HL-60 (cell line): ENCODE results near the gene KRI1.

ENCODE experiments used
- DNase-seq, 2 experiments: peaks; one replicate each; pipeline ENCODE4 v3.0.0-alpha.2; 2010 to 2020; ENCODE audit warnings: low read depth in 1 of 2, low spot score in 1 of 2
- H3K27ac ChIP-seq: fragments of 250-450 bp; sonication (Bioruptor Pico); replicated peaks from 2 replicates; pipeline ENCODE4 v1.5.1; 2020; ENCODE audit warnings: mild to moderate bottlenecking, moderate library complexity
- H3K27me3 ChIP-seq: fragments of 250-450 bp; sonication (Bioruptor Pico); 2 replicates; pipeline ENCODE4 v1.5.1; 2021; ENCODE audit warnings: mild to moderate bottlenecking, moderate library complexity; ENCODE audit not compliant: insufficient read depth, poor library complexity, severe bottlenecking
- H3K4me3 ChIP-seq: replicated peaks from 2 replicates; pipeline ENCODE4 v1.5.1; 2011; ENCODE audit warnings: mild to moderate bottlenecking, control low read depth, low read length; ENCODE audit not compliant: insufficient read depth
- CTCF ChIP-seq: IDR thresholded peaks from one replicate; pipeline ENCODE4 v1.5.1; 2011; ENCODE audit warnings: low read length, control low read depth, inconsistent platforms; ENCODE audit not compliant: insufficient read depth
- GABPA ChIP-seq: IDR thresholded peaks from 2 replicates; pipeline ENCODE4 v1.6.1; 2012; ENCODE audit warnings: low read depth
- POLR2AphosphoS5 ChIP-seq: IDR thresholded peaks from 2 replicates; pipeline ENCODE4 v1.6.1; 2012; ENCODE audit warnings: low read depth
- REST ChIP-seq: IDR thresholded peaks from 2 replicates; pipeline ENCODE4 v1.6.1; 2012; ENCODE audit warnings: low read depth; ENCODE audit not compliant: insufficient replicate concordance
- SPI1 ChIP-seq: IDR thresholded peaks from 2 replicates; pipeline ENCODE4 v1.6.1; 2012; ENCODE audit warnings: low read depth, mild to moderate bottlenecking, borderline replicate concordance

KRI1 gene

GRCh38 chr19:10514211-10515145 lies 51.3 kb downstream of the KRI1 start:
- H3K4me3 ChIP-seq, result no peak overlapping the region
- peaks cover 60% of the 10 kb centered on the region for H3K27me3 ChIP-seq
- TF ChIP-seq REST, result no peak
- no peak for TF ChIP-seq POLR2AphosphoS5
- no peak overlapping the region for H3K27ac ChIP-seq
- DNase-seq, result no peak

GRCh38 chr19:10513223-10513622 lies 52.6 kb downstream of the KRI1 start:
- Histone ChIP-seq H3K4me3 (no peak overlapping the region), H3K27me3 (peaks cover 48% of the 10 kb centered on the region), H3K27ac (no peak overlapping the region)
- TF ChIP-seq CTCF, result no peak
- TF ChIP-seq GABPA, result no peak
- no peak for TF ChIP-seq POLR2AphosphoS5
- no peak for TF ChIP-seq REST
- no peak for TF ChIP-seq SPI1
- no peak for DNase-seq

GRCh38 chr19:10510301-10510802 lies 55.5 kb downstream of the KRI1 start:
- H3K4me3 ChIP-seq, result no peak overlapping the region
- H3K27ac ChIP-seq, result no peak overlapping the region
- peak in 1 of 2 experiments; percentile 17 for DNase-seq
- TF ChIP-seq GABPA, result no peak
- TF ChIP-seq SPI1, result no peak
- TF ChIP-seq POLR2AphosphoS5, result no peak
- TF ChIP-seq REST, result no peak
- peak; percentile 59 for TF ChIP-seq CTCF
- H3K27me3 ChIP-seq, result peaks cover 25% of the 10 kb centered on the region
